D721Med (cell line): Measurements from ENCODE around the gene HOTAIR.

Experiments
- DNase-seq: peaks from one replicate; pipeline ENCODE4 v3.0.0; 2011; ENCODE audit warnings: low spot score; ENCODE audit not compliant: insufficient read length
- FAIRE-seq: peaks from 2 replicates; lab custom pipeline; 2011; peaks lifted over from hg19 to GRCh38; lab: Jason Lieb, UNC
- TF ChIP-seq, protein P1 (sequence below): IDR thresholded peaks from 2 replicates; pipeline ENCODE4 v1.5.1; 2012; ENCODE audit warnings: mild to moderate bottlenecking, control low read depth; ENCODE audit not compliant: insufficient read depth; ENCODE audit errors: missing control alignments

HOTAIR gene

DNA sequence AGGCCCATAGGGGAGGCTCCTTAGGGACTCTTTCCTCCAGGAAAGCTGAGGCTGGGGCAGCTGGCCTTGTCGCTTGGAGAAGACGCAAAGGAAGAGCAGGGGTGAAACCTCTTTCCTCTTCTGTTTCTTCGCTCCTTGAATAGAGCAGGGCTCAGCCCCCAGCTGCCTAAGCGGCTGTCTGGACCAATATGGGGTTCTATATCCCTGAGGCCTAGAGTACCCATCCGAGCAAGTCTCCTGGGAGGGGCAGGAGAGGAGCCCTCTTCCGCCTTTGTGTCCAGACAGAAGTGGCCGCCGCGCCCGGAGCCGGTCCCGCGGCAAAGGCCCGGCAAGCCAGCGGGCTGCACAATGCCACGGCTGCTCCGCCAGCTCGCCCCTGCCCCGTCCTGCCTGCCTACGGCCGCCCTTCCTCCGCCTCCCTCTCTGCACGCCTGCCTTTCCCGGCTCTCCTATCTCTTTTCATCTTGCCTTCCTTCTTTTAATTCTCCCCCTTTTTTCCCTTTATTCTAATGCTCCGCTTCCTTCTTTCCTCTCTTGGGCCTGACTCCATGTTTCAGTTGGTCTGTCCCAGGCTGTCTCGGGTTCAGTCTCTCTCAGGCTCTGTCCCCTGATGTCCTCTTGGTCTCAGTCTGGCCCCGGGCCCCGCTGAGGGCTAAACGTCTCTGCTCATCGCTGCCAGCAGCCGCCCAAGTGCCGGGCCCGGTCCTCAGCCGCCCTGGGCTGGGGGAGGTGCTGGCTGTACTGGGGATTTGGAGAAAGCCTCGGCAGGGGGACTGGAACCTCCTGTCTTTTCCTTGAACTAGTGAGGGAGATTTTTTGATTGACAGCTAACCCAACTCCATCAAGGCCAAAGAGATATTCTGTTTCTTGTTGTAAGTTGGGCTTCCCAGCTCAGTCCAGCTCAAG is 22.7 kb upstream of the HOTAIR start:
- TF ChIP-seq, protein P1, sequence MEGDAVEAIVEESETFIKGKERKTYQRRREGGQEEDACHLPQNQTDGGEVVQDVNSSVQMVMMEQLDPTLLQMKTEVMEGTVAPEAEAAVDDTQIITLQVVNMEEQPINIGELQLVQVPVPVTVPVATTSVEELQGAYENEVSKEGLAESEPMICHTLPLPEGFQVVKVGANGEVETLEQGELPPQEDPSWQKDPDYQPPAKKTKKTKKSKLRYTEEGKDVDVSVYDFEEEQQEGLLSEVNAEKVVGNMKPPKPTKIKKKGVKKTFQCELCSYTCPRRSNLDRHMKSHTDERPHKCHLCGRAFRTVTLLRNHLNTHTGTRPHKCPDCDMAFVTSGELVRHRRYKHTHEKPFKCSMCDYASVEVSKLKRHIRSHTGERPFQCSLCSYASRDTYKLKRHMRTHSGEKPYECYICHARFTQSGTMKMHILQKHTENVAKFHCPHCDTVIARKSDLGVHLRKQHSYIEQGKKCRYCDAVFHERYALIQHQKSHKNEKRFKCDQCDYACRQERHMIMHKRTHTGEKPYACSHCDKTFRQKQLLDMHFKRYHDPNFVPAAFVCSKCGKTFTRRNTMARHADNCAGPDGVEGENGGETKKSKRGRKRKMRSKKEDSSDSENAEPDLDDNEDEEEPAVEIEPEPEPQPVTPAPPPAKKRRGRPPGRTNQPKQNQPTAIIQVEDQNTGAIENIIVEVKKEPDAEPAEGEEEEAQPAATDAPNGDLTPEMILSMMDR: no peak
- no peak for DNase-seq
- FAIRE-seq: no peak

DNA sequence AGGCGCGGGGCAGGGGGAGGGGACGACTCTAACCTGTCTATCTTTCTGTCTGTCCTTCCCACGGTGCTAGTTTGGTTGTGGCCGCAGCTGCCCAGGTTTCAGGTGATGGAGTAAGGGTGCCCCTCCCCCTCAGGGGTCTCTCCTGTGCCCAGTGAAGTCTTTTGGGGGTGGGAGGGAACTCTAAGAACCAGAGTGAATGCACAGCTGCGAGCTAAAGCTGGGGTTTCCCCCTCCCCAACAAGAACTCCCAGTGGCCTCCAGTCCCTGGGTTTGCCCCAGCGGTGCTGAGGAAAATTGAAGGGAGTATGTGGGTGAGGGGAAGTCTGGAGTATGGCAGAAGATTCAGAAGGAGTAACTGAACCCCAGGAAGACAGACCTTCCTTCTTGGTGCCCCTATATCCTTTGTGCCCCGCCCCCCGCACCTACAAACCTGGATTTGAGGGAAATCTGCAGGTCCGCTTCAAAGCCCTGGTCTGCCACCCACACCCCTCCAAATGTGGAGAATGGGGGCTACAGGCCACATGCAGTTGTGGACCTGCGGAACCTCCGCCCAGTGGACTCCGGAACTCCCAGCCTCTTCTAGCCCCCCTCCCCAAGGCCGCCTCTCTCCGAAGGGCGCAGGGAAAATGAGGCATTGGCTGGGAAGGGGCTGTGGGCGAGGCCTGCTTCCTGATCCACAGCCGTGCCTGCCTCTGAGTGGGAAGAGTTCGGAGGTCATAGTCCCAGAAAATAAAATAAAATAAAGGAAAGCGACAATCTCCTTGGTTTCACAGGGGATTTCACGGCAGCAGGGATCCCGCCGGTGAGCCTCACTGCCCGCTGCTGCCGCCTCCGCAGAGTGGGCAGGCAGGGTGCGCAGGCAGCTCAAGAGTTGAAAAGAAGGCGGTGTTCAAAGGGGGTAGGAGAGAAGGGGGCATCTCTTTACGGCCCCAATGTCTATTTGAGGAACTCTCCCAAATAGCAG is 21.8 kb upstream of the HOTAIR start:
- FAIRE-seq (no peak), DNase-seq (no peak)
- TF ChIP-seq, protein P1: no peak

DNA sequence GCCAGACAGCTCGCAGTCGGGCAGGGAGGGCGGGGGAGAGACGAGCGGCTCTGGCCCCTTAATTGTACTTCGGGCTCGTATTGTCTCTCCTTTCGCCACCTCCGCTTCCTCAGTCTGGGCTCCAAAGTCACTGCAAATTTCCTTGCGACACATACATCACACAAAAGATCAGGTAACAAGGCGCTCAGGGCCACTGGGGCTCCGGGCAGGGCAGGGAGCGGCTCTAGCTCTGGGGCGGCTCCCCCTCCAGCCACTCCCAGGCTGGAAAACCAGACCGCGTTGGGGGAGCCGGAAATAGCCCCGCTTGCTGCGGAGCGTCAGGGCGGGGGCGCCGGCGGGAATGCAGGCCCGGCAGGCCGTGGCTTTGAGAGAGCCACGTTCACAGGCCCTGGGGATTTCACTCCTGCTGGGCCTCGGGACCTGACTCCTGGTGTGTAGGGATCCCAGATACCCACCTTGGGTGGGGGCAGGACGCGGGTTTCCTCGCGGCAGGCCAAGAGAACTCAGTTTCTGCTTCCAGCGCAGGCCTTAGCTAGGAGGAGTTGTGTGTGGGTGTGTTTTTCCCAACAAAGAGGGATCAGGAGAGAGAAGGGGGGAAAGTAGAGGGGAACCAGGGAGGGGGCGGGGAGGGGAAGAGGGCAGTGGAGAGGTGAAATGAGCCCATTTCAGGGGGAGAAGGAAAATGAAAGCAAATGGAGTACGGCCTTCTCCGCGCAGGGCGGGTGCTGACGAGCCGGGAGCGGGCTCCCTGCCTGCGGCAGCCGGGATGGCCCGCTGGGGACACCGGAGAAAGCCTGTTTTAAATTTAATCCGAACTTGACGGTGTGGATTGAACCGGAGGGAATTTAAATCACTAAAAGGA is 20.9 kb upstream of the HOTAIR start:
- no peak for FAIRE-seq
- TF ChIP-seq, protein P1: no peak
- no peak for DNase-seq

DNA sequence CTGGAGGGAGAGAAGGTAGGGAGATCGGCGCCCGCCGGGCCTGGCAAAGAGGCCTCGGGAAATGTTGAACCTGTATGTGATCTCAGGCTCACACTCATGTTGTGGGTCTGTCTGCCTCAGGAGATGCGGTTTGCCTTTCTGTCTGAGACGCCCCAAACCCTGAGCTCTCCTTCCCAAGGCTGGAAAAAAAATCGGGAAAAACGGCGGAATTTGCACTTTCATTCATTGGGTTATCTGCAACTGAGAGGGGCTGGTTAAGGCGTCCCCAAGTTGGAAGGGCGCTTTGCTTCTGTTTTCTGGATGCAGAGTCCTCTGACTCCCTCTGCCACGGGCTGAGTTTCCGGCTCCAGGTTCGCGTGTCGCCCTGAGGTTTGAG is 20.2 kb upstream of the HOTAIR start:
- TF ChIP-seq, protein P1: no peak
- no peak for DNase-seq
- FAIRE-seq: no peak

DNA sequence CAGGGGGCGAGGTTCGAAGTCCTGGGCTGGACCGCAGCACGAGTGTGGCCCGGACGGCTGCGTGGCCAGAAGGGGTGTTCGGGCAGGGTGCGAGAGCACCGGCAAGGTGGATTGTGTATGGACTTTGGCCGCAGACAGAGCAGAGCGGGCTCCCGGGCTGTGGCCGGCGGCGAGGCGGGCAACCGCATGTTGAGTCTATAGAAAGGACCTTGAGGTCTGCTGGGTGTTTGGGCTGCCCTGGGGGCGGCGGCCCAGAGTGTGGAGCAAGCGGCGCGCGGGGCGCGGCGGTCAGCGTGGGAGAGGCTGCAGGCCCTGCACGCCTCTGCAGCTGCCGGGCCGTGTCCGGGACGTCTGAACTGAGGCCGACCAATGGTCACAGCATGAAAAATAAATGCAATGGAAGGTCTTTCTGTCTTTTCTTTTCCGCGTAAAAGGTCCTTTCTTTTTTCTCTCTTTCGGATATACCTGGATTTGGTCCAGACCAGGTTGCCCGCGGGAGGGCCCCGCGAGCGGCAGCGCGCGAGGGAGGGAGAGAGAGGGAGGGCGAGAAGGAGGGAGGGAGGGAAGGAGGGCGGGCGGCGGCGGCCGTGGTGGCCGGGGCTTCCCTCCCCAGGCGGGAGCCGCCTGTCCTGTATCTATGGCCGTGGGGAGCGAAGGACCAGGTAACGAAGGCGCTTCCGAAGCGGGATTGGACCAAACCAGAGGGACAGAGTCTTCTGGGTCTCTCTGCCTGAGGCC is 19.7 kb upstream of the HOTAIR start:
- FAIRE-seq: no peak
- DNase-seq: no peak
- TF ChIP-seq, protein P1: no peak

DNA sequence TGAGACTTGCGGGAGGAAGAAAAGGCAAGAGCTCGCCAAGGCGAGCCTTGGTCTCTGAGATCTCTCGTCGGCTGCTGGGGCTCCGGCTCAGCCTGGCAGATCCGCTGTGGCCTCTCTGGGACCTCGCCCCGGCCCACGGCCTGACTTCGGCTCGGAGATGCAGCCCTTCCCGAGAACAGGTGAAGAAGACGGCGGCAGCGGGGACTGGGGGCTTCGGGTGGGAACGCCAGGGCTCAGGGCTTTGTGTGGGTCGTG is 19.2 kb upstream of the HOTAIR start:
- FAIRE-seq: no peak
- DNase-seq: no peak
- TF ChIP-seq, protein P1: no peak
